Measurements from ENCODE around the gene ZNF407. TPM values are rescaled to one million over a fixed set of nuclear protein-coding genes. Genes with fewer than 3 reads are reported as not detected.

Gene ZNF407
- total and polyA plus RNA-seq, 3 donors from 2014 or later: 10.9 to 35.9 (median 30.8) TPM

DNA sequence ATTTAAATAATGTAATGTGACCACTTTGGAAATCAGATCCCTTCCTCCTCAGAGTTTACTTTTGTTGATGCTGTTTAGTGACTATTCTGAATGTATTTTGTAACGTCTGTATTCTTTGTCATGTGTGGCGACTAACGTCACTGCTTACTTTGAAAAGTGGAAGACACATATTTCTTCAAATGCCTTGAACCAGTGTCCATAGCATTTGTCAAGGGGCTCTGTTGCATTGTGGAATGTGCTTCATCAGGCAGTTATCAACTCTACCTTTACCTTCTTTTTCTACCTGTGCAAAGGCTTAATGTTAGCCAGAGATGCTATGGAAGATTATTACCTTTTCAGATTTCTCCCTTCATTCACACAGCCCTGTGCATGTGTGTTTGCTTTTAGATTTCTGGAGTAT, 162.4 kb downstream of the ZNF407 start:
- Histone ChIP-seq H3K27me3 (no peaks in the 10 kb centered on the region), H3K4me1 (no peaks in the 10 kb centered on the region), H3K9me3 (no peaks in the 10 kb centered on the region), H3K36me3 (ENCODE audit: low read depth, missing control alignments) (no peaks in the 10 kb centered on the region), H3K27ac (no peak overlapping the region), H3K4me3 (no peak overlapping the region)
- DNase-seq: no peak
- 98% methylated on average over 3 of the region's 3 CpGs for WGBS, 2 donors
- intact Hi-C loops (cut with DNase I; ENCODE audit: low total_unique reads): no loop called here
- TF ChIP-seq, protein P1, sequence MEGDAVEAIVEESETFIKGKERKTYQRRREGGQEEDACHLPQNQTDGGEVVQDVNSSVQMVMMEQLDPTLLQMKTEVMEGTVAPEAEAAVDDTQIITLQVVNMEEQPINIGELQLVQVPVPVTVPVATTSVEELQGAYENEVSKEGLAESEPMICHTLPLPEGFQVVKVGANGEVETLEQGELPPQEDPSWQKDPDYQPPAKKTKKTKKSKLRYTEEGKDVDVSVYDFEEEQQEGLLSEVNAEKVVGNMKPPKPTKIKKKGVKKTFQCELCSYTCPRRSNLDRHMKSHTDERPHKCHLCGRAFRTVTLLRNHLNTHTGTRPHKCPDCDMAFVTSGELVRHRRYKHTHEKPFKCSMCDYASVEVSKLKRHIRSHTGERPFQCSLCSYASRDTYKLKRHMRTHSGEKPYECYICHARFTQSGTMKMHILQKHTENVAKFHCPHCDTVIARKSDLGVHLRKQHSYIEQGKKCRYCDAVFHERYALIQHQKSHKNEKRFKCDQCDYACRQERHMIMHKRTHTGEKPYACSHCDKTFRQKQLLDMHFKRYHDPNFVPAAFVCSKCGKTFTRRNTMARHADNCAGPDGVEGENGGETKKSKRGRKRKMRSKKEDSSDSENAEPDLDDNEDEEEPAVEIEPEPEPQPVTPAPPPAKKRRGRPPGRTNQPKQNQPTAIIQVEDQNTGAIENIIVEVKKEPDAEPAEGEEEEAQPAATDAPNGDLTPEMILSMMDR (IDR thresholded peaks at IDR 0.05): no peak
- no peak for TF ChIP-seq POLR2A (IDR thresholded peaks at IDR 0.05)

DNA sequence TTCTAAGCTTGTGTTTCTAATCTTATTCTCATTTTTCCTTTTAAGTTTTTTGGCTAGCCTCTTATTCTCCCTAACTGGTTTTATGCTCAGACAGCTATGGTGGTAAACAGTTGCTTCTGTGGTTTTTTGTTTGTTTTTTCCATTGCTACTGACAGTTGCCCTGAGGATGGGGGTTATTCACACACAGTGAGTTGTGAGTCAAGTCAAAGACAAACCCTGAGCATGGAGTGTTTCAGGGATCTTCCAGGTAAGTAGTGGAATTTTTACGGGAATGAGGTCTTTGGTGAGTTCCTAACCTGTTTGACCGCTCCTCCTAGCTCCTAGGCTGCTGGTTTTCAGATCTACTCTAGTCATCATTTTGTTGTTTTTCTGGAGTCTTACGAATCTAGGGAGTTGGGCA, 162.8 kb downstream of the ZNF407 start:
- H3K27me3 ChIP-seq: no peaks in the 10 kb centered on the region
- no peaks in the 10 kb centered on the region for H3K36me3 ChIP-seq (ENCODE audit: low read depth, missing control alignments)
- no peak overlapping the region for H3K4me3 ChIP-seq
- no peaks in the 10 kb centered on the region for H3K4me1 ChIP-seq
- intact Hi-C loops (cut with DNase I; ENCODE audit: low total_unique reads): no loop called here
- no peak for DNase-seq
- TF ChIP-seq, protein P1 (IDR thresholded peaks at IDR 0.05): no peak
- TF ChIP-seq POLR2A (IDR thresholded peaks at IDR 0.05): no peak
- no peak overlapping the region for H3K27ac ChIP-seq
- WGBS, 2 donors: 93 to 98% methylated on average over 3 of the region's 3 CpGs
- no peaks in the 10 kb centered on the region for H3K9me3 ChIP-seq

DNA sequence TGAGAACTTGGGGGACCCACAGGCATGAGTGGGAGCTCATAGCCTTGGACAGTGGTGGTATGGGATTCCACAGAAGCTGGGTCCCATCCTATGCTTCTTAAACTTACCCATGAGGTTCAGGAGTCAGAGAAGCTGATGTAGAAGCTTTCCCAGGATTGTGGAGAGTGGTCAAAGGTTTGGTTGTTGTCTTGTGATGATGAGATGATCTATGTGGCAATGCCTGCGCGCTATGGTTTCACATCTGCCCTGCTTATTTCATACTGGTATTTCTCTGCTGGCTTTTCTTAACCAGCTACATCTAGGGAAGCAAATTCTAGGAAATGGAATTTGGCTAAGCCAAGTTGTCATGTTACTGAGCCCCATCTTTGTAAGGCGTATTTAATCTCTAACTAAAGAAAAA, 168.6 kb downstream of the ZNF407 start:
- intact Hi-C loops (cut with DNase I; ENCODE audit: low total_unique reads): no loop called here
- WGBS, 2 donors: 95 to 100% methylated on average over 3 of the region's 3 CpGs
- no peaks in the 10 kb centered on the region for H3K27me3 ChIP-seq
- no peak overlapping the region for H3K4me3 ChIP-seq
- no peak for TF ChIP-seq POLR2A (IDR thresholded peaks at IDR 0.05)
- TF ChIP-seq, protein P1 (IDR thresholded peaks at IDR 0.05): no peak
- no peak for DNase-seq
- no peaks in the 10 kb centered on the region for H3K4me1 ChIP-seq
- no peaks in the 10 kb centered on the region for H3K9me3 ChIP-seq
- no peaks in the 10 kb centered on the region for H3K36me3 ChIP-seq (ENCODE audit: low read depth, missing control alignments)
- no peak overlapping the region for H3K27ac ChIP-seq

DNA sequence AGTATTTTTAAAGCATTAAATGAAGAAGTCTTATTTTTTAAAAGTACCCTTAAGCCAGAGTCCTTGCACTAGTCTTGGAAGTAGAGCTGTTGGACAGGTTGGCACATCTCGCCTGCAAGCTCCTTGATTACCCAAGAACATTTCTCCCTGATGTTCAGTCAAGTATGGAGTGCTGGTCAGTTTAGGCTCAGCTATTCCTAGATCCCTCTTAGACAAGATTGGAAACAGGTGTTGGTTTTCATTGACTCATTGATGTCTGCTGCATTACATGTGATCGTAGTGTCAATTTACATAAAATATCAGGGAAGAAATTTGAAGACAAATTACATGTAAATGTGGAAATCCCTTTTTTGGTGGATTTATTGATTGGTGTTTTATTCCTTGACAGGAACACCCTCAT, 170.4 kb downstream of the ZNF407 start:
- H3K36me3 ChIP-seq (ENCODE audit: low read depth, missing control alignments): no peaks in the 10 kb centered on the region
- TF ChIP-seq, protein P1 (IDR thresholded peaks at IDR 0.05): no peak
- TF ChIP-seq POLR2A (IDR thresholded peaks at IDR 0.05): no peak

DNA sequence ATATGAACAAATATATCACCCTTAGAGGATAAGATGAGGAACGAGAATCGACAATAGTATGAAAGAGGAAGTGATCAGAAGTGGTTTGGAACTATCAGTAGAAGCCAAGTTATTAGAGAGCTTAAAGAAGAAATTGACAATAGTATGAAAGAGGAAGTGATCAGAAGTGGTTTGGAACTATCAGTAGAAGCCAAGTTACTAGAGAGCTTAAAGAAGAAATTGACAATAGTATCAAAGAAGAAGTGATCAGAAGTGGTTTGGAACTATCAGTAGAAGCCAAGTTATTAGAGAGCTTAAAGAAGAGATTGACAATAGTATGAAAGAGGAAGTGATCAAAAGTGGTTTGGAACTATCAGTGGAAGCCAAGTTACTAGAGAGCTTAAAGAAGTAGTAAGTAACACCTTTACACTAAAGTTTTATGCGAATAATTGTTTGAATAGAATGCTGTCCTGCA, 175.5 kb downstream of the ZNF407 start:
- Histone ChIP-seq H3K27me3 (no peaks in the 10 kb centered on the region), H3K9me3 (no peaks in the 10 kb centered on the region), H3K4me1 (no peaks in the 10 kb centered on the region), H3K27ac (no peak overlapping the region), H3K36me3 (ENCODE audit: low read depth, missing control alignments) (no peaks in the 10 kb centered on the region), H3K4me3 (no peak overlapping the region)
- TF ChIP-seq, protein P1 (IDR thresholded peaks at IDR 0.05): no peak
- no peak for TF ChIP-seq POLR2A (IDR thresholded peaks at IDR 0.05)
- intact Hi-C loops (cut with DNase I; ENCODE audit: low total_unique reads): no loop called here
- no peak for DNase-seq
- WGBS, 2 donors: 92 to 93% methylated on average over 3 of the region's 3 CpGs

More for the DNA sequence above, 170.4 kb downstream of the ZNF407 start:
- Histone ChIP-seq H3K4me3 (no peak overlapping the region), H3K27me3 (no peaks in the 10 kb centered on the region), H3K9me3 (no peaks in the 10 kb centered on the region), H3K27ac (no peak overlapping the region), H3K4me1 (no peaks in the 10 kb centered on the region)
- WGBS, 2 donors: 96 to 97% methylated on average over 2 of the region's 2 CpGs
- no peak for DNase-seq
- intact Hi-C loops (cut with DNase I; ENCODE audit: low total_unique reads): no loop called here

Measured in testis (tissue), 3 donors.